Adipose tissue (tissue), 3 donors: ENCODE data around the gene OGFOD2. TPM values are rescaled to one million over a fixed set of nuclear protein-coding genes. Genes with fewer than 3 reads are reported as not detected.

Source experiments
- H3K27ac ChIP-seq: one replicate; pipeline ENCODE4 v1.5.1; 2013; ENCODE audit warnings: low read depth, low read length
- WGBS, 3 donors: extraction: QIAGEN DNeasy Blood & Tissue Kit; methylation state at CpG; one replicate each; pipeline ENCODE4 v1.1.7; 2013; 5-methylcytosine and 5-hydroxymethylcytosine counted together
- polyA plus RNA-seq, 3 donors: library from polyadenylated mRNA; stranded (reverse); fragments of 200-250 nt; gene quantifications; one replicate each; pipeline ENCODE4 v1.2.3, GENCODE V29; 2013
- donor health status: healthy with polysubstance abuse.
- donor health status: Bipolar disorder and iron deficiency.
- donor health status: healthy.

OGFOD2 gene
- polyA plus RNA-seq, 3 donors: 9.4 to 14.3 (median 11.5) TPM

GRCh38 chr12:122968104-122968503, 6.9 kb upstream of the OGFOD2 start:
- 83 to 89% (median 87%) methylated on average over 2 of the region's 2 CpGs for whole genome bisulfite sequencing, 3 donors
- no peak overlapping the region for H3K27ac ChIP-seq

- 44 to 58% (median 53%) methylated on average over 4 of the region's 4 CpGs for WGBS, 3 donors
- H3K27ac ChIP-seq: no peak overlapping the region
Observed at GRCh38 chr12:122969676-122970075, 5.4 kb upstream of the OGFOD2 start.

GRCh38 chr12:122974274-122974891, 661 bp upstream of the OGFOD2 start:
- H3K27ac ChIP-seq: peak overlapping the region; percentile 76
- WGBS, 3 donors: 0 to 1% (median 1%) methylated on average over 32 of the region's 32 CpGs

GRCh38 chr12:122975790-122976647, 975 bp downstream of the OGFOD2 start:
- H3K27ac ChIP-seq: no peak overlapping the region
- WGBS, 3 donors: 6 to 9% (median 7%) methylated on average over 8 of the region's 8 CpGs

- 71 to 88% (median 85%) methylated on average over 15 of the region's 15 CpGs for WGBS, 3 donors
- H3K27ac ChIP-seq: no peak overlapping the region
Observed at GRCh38 chr12:122976648-122976975, 1.6 kb downstream of the OGFOD2 start.

- WGBS, 3 donors: 87 to 91% (median 91%) methylated on average over 6 of the region's 6 CpGs
- H3K27ac ChIP-seq: no peak overlapping the region
Observed at GRCh38 chr12:122977153-122977552, 2.1 kb downstream of the OGFOD2 start.

GRCh38 chr12:122977655-122978392, 2.8 kb downstream of the OGFOD2 start:
- H3K27ac ChIP-seq: no peak overlapping the region
- WGBS, 3 donors: 83 to 86% (median 83%) methylated on average over 9 of the region's 9 CpGs

GRCh38 chr12:122978507-122978955, 3.5 kb downstream of the OGFOD2 start:
- WGBS, 3 donors: 81 to 87% (median 84%) methylated on average over 16 to 21 of the region's 21 CpGs
- H3K27ac ChIP-seq: no peak overlapping the region

- no peak overlapping the region for H3K27ac ChIP-seq
- 68 to 78% (median 73%) methylated on average over 28 of the region's 28 CpGs for WGBS, 3 donors
Observed at GRCh38 chr12:122979001-122979907, 4.2 kb downstream of the OGFOD2 start.

GRCh38 chr12:122979908-122980182, 4.8 kb downstream of the OGFOD2 start:
- WGBS, 3 donors: 4 to 15% (median 9%) methylated on average over 7 of the region's 7 CpGs

GRCh38 chr12:122980183-122981035, 5.4 kb downstream of the OGFOD2 start, which contains the start of gene ARL6IP4:
Gene ARL6IP4, plus strand, starts transcription at chr12:122980681. Its CDS starts 459 bp downstream, at chr12:122981140.
- 0% methylated on average over 84 to 96 of the region's 96 CpGs for WGBS, 3 donors

More at GRCh38 chr12:122979908-122980182, 4.8 kb downstream of the OGFOD2 start:
- H3K27ac ChIP-seq: no peak overlapping the region

GRCh38 chr12:122981036-122981471, 6.0 kb downstream of the OGFOD2 start:
- 1% methylated on average over 40 of the region's 40 CpGs for WGBS, 3 donors
- H3K27ac ChIP-seq: no peak overlapping the region

More at GRCh38 chr12:122980183-122981035, 5.4 kb downstream of the OGFOD2 start, which contains the start of gene ARL6IP4:
- no peak within 1 kb of the TSS for H3K27ac ChIP-seq

GRCh38 chr12:122981587-122982476, 6.8 kb downstream of the OGFOD2 start:
- WGBS, 3 donors: 61 to 67% (median 61%) methylated on average over 23 to 25 of the region's 25 CpGs

GRCh38 chr12:122982477-122982815, 7.4 kb downstream of the OGFOD2 start:
- WGBS, 3 donors: 74 to 88% (median 75%) methylated on average over 10 to 11 of the region's 11 CpGs
- H3K27ac ChIP-seq: no peak overlapping the region

More at GRCh38 chr12:122981587-122982476, 6.8 kb downstream of the OGFOD2 start:
- no peak overlapping the region for H3K27ac ChIP-seq

GRCh38 chr12:122982963-122983788, 8.1 kb downstream of the OGFOD2 start:
- 76 to 80% (median 78%) methylated on average over 21 of the region's 21 CpGs for WGBS, 3 donors
- no peak overlapping the region for H3K27ac ChIP-seq
